PC-3 (cell line): ENCODE results near the gene KRTAP13-1.

Source experiments
- EZH2 ChIP-seq: fragments of 300-600 bp; sonication (generic); IDR thresholded peaks from one replicate; pipeline ENCODE4 v1.6.1; 2017; ENCODE audit warnings: antibody characterized with exemption, mild to moderate bottlenecking, low read length; ENCODE audit not compliant: unreplicated experiment
- EZH2phosphoT487 ChIP-seq: fragments of 300-600 bp; sonication (generic); IDR thresholded peaks from 2 replicates; pipeline ENCODE4 v1.6.1; 2018; ENCODE audit warnings: mild to moderate bottlenecking, antibody characterized with exemption, low read length, borderline replicate concordance
- TF ChIP-seq, protein P1 (sequence below): fragments of 300-600 bp; sonication (generic); conservative IDR thresholded peaks from 2 replicates; pipeline ENCODE4 v1.5.1; 2017; ENCODE audit warnings: antibody characterized with exemption, low read depth, mild to moderate bottlenecking, low read length

DNA sequence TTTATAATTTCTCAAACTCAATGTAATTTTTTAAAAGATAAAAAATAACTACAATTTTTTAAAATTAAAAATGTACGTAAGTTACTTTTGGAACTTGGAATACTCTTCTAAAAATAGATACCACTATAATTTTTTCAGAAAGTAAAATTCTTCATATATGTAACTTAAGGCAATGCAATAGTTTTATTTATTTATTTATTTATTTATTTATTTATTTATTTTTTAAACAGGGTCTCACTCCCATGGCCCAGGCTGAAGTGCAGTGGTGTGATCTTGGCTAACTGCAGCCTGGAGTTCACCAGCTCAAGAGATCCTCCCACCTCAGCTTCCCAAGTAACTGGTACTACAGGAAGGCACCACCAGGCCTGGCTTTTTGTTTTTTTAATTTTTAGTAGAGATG, 44.3 kb upstream of the KRTAP13-1 start:
- TF ChIP-seq, protein P1, sequence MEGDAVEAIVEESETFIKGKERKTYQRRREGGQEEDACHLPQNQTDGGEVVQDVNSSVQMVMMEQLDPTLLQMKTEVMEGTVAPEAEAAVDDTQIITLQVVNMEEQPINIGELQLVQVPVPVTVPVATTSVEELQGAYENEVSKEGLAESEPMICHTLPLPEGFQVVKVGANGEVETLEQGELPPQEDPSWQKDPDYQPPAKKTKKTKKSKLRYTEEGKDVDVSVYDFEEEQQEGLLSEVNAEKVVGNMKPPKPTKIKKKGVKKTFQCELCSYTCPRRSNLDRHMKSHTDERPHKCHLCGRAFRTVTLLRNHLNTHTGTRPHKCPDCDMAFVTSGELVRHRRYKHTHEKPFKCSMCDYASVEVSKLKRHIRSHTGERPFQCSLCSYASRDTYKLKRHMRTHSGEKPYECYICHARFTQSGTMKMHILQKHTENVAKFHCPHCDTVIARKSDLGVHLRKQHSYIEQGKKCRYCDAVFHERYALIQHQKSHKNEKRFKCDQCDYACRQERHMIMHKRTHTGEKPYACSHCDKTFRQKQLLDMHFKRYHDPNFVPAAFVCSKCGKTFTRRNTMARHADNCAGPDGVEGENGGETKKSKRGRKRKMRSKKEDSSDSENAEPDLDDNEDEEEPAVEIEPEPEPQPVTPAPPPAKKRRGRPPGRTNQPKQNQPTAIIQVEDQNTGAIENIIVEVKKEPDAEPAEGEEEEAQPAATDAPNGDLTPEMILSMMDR, result no peak
- TF ChIP-seq EZH2 (no peak), EZH2phosphoT487 (no peak)
